ENCODE results near the gene ARL2BP. TPM values are rescaled to one million over a fixed set of nuclear protein-coding genes. Genes with fewer than 3 reads are reported as not detected.
A peak's percentile ranks its signal among the peaks of the same experiment; 100 is the strongest.

ARL2BP gene
- total RNA-seq, 1 donor from 2014 or later = 81.9 TPM

DNA sequence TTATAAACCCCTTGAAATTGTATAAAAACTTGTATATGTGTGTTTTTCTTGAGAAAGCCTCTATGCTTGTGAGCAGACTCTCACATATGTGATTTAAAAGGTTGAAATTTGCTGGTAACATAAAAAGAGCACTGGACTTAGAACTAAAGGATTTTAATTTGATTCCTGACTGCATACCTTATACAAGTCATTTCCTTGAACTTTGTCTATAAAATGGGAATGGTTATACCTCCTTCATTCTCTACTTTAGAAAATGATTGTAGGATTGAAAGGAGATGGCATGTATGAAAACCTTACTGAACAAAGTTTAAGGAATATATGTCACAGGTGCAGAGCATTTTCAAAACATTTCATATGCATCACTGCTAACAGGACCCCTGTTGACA lies 10.4 kb upstream of the ARL2BP start:
- FAIRE-seq = no peak

DNA sequence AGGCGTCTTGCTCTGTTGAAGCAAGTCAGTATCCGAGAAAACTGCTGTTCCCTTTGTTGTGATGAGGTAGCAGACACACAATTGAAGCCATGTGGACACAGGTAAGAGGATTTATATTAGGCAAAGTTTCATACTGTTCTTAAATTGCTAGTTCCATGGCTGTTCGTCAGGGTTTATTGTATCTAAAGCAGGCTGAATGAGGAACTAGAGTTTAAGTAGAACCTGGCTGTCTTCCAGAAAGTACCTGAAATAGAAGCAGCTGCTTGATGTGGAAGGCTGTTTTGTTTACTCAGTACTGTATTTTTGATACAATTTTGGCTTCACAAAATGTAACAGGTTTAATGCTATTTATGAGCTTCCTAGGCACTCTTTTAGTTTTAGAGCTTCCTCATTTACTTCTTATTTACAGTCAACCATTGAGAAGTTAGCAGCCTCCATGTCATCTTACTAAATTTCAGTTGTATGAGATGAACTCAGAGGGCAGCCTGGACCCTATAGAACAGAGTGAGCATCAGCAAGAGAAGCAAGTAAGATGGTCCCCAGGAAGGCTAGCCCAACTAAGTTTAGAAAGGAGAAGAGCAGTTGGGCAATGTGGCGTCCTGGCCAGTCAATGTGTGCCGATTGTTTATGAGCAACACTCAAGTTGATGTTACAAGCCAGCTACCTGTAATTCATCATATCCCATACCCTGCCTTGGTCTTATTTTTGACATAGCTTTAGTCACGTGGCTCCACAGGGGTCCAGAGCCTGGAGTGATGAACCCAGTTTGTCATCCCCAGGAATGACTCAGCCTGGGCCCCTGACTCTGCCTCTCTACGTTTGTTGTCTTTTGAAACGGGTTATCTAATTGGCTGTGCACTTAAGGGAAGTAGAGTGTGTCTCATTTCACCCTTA lies 9.7 kb upstream of the ARL2BP start:
- no peak for FAIRE-seq
- DNase-seq (ENCODE audit: low spot score in 2 of 2) = no peak

More for the DNA sequence above, 10.4 kb upstream of the ARL2BP start:
- no peak for DNase-seq (ENCODE audit: low spot score in 2 of 2)

DNA sequence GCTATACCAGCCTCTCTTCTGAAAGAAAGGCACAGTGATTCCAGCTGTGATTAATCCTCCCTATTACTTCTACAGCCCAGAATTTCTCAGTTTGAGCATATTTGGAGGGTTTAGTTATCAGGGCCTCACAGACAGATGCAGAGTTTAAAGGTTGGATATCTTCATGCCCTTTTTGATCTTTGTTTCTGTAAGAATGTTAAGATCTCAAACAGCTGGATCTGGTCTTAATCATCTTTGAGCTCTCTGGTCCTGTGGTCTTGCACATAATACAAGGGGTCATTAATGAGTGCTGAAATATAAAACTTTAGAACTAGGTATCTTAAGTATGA lies 9.1 kb upstream of the ARL2BP start:
- DNase-seq (ENCODE audit: low spot score in 2 of 2) (no peak), FAIRE-seq (no peak)

DNA sequence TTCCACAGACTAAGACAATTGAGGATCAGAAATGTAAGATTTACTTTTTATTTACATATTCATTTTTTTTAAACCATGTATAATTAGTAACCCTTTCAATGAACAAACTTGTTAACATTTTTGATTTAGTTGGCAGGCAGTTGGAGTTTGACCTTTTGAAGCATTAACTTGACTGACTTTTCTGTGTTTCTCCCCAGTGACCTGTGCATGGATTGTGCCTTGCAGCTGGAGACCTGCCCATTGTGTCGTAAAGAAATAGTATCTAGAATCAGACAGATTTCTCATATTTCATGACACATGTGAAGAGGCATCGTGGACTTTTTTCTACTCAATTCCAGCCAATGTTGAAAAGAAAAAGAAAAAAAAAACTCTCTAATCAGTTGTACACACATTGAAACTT lies 6.4 kb upstream of the ARL2BP start:
- no peak for FAIRE-seq

GRCh38 chr16:57239107-57239506 lies 6.0 kb upstream of the ARL2BP start:
- FAIRE-seq (no peak), DNase-seq (ENCODE audit: low spot score in 2 of 2) (no peak)

More for the DNA sequence above, 6.4 kb upstream of the ARL2BP start:
- DNase-seq (ENCODE audit: low spot score in 2 of 2) = no peak

DNA sequence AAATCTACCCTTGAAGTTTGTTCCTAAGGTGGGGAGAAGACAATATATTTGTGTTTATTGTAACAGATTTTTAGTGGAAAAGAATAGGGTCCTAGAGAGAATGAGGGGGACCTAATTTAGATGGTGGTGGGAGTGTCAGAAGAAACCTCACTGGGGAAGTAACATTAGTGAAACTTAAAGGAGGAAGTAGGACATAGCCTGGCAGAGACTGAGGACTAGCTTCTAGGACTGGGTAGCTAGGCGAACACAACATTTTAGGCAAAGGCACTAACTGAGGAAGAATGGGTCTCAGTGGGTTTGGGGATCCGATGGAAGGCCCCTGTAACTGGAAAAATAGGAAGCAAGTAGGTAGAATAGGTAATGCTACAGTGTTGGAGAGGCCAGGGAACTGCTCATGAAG lies 4.2 kb upstream of the ARL2BP start:
- DNase-seq (ENCODE audit: low spot score in 2 of 2) (no peak), FAIRE-seq (no peak)

DNA sequence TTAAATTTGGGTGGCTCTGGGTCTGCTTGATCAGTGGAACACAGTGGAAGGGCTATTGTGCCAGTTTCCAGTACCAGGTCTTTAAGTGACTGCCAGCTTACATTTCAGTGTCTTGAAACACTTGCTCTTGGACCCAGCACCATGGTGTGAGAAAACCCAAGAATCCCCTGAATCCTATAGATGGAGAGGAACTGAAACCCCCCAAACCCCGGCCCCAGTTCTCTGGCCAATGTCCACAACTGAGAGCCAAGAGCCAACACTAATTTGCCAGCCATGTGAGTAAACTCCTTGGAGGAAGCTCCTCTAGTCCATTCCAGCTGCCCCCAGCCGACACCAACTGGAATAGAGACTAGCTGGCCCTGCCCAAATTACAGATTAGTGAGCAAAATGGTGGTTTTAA lies 2.4 kb upstream of the ARL2BP start:
- no peak for FAIRE-seq
- DNase-seq (ENCODE audit: low spot score in 2 of 2) = no peak

GRCh38 chr16:57244463-57244766 lies 644 bp upstream of the ARL2BP start:
- DNase-seq (ENCODE audit: low spot score in 2 of 2) (no peak), FAIRE-seq (no peak)

- peak; percentile 32 to 39 for DNase-seq (ENCODE audit: low spot score in 2 of 2)
- FAIRE-seq = no peak
These were observed 534 bp downstream of the ARL2BP start for GRCh38 chr16:57245472-57246113.

GRCh38 chr16:57251352-57251751 lies 6.3 kb downstream of the ARL2BP start:
- FAIRE-seq = no peak
- no peak for DNase-seq (ENCODE audit: low spot score in 2 of 2)

- no peak for FAIRE-seq
- no peak for DNase-seq (ENCODE audit: low spot score in 2 of 2)
These were observed 7.2 kb downstream of the ARL2BP start for GRCh38 chr16:57252148-57252721.

GRCh38 chr16:57253466-57253865 lies 8.4 kb downstream of the ARL2BP start:
- DNase-seq (ENCODE audit: low spot score in 2 of 2) (no peak), FAIRE-seq (no peak)

GRCh38 chr16:57255686-57256415 lies 10.8 kb downstream of the ARL2BP start:
- DNase-seq (ENCODE audit: low spot score in 2 of 2) = no peak
- no peak for FAIRE-seq

DNA sequence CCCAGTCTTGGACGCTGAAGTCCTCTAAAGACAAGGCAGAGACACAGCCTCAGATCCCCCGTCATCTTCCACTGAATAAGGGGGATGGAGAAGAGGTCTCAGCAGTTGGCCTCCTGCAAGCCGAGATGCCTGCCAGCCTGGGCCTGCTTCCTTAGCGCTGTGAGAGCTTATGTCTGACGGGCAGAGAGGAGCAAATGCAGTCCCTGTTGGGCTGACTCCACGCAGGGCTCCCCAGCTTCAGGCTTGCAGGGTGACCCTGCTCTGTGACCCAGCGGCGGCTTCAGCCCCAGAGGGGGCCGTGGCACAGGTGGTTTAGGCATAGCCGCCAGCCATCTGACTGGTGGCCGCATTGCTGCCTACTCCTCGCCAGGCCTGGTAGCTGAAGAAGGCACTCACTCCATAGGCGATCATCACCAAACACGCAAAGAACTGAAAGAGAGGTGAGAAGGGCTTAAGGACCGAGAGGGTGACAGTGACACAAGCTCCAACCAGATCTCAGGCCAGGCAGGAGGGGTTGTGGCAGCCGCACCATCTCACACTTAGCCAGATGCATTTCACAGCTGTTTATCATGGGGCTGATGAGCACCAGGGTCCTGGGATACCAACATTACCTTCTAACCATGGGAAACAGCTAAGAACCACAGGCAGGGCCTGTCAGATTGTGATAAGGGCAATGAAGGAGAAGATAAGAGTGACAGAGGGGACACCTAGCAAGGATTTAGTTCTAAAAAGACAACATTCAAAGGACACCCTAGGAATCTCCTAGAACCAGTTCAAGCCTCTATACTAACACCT lies 11.7 kb downstream of the ARL2BP start:
- FAIRE-seq = no peak

GRCh38 chr16:57257455-57258070 lies 12.5 kb downstream of the ARL2BP start:
- no peak for FAIRE-seq

More for the DNA sequence above, 11.7 kb downstream of the ARL2BP start:
- no peak for DNase-seq (ENCODE audit: low spot score in 2 of 2)

DNA sequence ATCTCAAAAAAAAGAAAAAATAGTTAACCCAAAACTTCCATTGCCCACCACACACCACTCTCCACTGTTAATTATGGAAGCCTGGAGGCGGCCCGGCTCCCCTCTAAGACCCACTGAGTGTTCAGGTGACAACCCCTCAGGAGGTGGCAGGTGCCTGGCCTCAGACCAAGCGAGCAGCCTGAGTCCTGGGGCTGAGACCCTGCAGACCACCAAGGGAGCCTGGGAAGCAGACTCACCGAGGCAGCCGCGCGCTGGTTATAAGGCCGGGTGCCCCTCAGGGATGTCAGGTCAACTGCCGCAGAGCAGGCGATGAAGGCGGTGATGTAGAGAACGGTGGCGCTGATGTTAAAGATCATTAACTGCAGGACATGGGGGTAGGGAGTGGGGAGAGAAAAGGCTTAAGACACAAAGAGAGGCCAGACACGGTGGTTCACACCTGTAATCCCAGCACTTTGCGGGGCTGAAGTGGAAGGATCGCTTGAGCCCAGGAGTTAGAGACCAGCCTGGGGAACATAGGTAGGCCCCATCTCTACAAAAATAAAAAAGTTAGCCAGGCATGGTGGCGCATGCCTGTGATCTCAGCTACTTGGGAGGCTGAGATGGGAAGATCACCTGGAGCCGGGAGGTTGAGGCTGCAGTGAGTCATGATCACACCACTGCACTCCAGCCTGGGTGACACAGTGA lies 13.3 kb downstream of the ARL2BP start:
- FAIRE-seq (no peak), DNase-seq (ENCODE audit: low spot score in 2 of 2) (no peak)

More at GRCh38 chr16:57257455-57258070, 12.5 kb downstream of the ARL2BP start:
- DNase-seq (ENCODE audit: low spot score in 2 of 2) = no peak

- DNase-seq (ENCODE audit: low spot score in 2 of 2) (no peak), FAIRE-seq (no peak)
These were observed 13.9 kb downstream of the ARL2BP start for GRCh38 chr16:57258910-57259475.

- FAIRE-seq = no peak
- peak in 1 of 2 donors; percentile 64 for DNase-seq (ENCODE audit: low spot score in 2 of 2)
These were observed 15.4 kb downstream of the ARL2BP start for GRCh38 chr16:57260294-57260929.
